ENCODE measurements around the gene KAT2B. TPM values are rescaled to one million over a fixed set of nuclear protein-coding genes. Genes with fewer than 3 reads are reported as not detected.

The KAT2B gene
- total RNA-seq, 1 experiment from 2014 or later: 15.2 TPM

- DNase-seq (ENCODE audit: low read depth): peak; percentile 9
Observed at GRCh38 chr3:20096135-20096685, 56.0 kb downstream of the KAT2B start.

DNA sequence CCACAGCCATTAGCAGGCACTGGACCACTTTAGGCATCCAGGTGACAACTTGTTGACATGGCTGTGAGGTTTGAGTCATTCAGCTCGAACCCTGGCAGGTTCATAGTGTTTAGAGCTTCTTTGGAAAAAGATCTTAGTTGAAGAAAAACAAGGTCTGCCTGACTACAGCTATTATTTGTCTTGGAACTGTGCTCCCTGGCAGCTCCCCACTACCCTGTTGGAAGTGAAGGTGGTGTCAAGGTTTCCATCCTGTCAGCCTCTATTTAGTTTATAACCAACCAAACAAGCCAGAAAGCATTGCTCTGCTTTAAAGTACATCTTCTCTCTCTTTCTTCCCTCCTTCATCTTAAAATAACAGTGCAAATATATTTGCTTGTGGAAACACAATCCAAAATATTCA is 56.8 kb downstream of the KAT2B start:
- no peak for DNase-seq (ENCODE audit: low read depth)

DNA sequence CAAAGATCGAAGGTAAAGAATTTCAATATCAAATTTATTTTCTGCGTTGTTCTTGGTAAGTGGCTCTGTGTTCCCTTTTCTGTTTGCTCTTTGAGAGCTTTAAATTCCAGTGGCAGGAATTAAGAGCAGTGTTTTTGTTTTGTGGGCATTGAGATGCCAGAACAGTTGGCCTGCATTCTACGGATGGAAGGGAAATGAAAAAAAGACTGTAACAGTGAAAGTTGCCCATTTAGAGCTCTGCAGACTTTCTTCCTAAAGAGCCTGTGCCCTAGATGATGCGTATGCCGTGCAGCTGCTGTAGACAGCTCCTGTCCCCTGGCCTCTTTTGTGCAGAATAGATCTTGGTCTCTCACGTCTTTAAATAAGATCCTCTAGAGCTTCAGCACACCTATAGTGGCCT is 58.8 kb downstream of the KAT2B start:
- peak; percentile 50 for DNase-seq (ENCODE audit: low read depth)

DNA sequence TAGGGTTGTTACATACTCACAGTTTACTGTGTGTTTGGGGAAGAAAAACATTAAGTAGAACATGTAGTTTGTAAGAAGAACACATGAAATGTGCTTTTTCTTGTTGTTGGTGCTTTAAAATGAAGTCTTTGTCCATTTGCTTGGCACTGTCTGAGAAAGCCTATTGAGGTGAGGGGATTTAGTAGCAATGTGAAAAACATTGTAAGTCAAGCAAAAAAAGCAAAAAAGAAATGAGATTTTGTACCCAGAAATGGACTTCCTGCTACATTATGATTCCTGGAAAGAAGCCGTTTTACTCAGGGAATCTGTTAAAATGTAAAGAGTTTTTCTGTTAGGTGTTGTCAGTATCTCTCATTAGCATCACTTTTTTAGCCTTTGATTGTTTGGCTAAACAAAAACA is 59.9 kb downstream of the KAT2B start:
- no peak for DNase-seq (ENCODE audit: low read depth)

DNA sequence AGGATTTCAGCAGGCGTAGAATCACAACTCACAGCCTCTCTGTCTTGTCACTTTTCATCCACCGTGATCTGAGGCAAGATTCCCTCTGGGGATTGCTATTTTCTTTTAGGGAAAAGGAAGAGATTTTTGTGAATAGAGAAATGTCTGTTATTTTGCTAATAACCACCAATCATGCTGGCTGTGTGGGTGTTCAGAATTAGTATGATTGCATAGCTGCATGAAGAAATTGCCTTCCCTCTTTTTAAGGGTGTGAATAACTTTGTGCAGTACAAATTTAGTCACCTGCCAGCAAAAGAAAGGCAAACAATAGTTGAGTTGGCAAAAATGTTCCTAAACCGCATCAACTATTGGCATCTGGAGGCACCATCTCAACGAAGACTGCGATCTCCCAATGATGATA is 60.8 kb downstream of the KAT2B start:
- DNase-seq (ENCODE audit: low read depth): no peak

DNA sequence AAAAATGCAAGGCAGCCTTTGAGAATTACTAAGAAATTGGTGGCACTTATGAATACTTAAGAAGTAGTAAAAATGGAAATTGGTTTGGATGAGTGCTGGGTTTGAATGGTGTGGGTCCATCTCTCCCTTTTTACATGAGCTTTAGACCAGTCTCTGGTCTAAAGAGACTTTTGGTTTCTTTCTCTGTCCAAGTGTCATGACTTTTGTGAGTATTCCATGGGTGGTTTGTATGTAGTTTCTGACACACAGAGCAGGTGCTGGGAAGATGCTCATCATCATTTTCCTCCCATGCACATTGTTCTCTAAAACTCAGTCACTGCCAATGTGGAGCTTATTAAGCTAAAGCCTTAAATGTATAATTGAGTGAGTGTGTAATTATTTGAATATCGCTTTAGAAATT is 63.5 kb downstream of the KAT2B start:
- DNase-seq (ENCODE audit: low read depth): no peak

GRCh38 chr3:20104167-20104661 is 64.0 kb downstream of the KAT2B start:
- no peak for DNase-seq (ENCODE audit: low read depth)

DNA sequence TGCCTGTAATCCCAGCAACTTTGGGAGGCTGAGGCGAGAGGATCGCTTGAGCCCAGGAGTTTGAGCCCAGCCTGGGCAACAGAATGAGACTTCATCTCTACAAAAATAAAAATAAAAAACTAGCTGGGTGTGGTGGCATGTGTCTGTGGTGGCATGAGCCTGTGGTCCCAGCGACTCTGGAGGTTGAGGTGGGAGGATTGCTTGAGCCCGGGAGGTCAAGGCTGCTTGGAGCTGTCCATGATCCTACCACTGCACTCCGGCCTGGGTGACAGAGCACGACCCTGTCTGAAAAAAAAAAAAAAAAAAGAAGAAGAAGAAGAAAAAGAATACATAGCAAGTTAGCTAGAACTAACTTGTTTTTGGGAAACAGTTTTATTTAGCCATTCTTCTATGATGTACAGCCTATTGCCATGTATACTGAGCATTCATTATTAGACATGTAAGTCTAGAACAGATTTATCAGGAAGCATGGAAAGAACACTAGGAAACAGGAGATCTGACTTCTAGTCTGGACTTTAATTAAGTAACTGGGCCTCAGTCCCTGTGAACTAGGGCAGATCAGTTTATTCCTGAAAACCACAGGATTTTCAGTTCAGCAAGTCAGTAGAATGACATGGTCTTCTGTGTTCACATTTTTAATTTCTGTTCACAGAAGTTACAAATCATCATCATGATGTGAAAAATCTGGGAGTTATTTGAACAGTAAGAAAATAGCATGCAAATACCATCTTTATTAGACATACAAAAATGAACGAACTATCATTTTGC is 65.5 kb downstream of the KAT2B start:
- DNase-seq (ENCODE audit: low read depth): no peak

DNA sequence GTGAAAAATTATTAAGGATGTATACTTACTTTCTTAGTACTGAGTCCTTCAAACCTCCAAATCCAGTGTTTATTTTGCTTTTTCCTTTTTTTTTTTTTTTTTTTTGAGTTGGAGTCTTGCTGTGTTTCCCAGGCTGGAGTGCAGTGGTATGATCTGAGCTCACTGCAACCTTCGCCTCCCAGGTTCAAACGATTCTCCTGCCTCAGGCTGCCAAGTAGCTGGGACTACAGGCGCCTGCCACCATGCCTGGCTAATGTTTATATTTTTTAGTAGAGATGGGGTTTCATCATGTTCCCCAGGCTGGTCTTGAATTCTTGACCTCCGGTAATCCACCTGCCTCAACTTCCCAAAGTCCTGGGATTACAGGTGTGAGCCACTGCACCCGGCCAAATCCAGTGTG is 67.5 kb downstream of the KAT2B start:
- no peak for DNase-seq (ENCODE audit: low read depth)

DNA sequence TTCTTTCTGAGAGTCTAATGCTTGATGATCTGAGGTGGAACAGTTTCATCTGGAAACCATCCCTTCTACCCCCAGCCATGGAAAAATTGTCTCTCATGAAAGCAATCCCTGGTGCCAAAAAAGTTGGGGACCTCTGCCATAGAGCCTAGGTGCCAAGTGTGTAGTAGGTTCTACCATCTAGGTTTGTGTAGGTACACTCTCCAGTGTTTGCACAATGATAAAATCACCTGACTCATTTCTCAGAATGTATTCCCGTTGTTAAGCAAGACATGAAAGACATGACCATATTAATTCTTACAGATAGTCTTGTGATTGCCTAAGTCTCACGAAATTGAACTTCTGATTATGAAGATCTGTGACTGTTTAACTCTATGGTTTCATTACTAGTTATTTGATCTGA is 68.6 kb downstream of the KAT2B start:
- DNase-seq (ENCODE audit: low read depth): no peak

DNA sequence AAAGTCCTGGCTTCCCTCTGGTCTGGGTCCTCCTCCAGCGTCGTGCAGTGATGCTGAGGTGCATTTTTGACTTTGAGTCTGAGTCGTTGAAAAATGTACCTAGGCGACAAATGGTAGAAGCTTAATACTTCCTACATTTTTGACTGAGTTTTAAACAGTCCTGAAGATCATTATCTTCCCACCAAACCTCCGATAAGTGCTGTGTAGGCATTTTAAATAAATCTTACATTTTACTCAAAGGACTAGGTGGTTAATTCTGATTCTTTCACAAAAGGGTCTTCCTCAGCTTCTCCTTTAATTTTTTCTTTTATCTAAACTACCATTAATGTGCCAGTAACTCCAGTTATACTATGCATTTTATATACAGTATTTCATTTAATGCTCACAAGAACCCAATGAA is 70.6 kb downstream of the KAT2B start:
- DNase-seq (ENCODE audit: low read depth): no peak

GRCh38 chr3:20111836-20112235 is 71.6 kb downstream of the KAT2B start:
- DNase-seq (ENCODE audit: low read depth): no peak

DNA sequence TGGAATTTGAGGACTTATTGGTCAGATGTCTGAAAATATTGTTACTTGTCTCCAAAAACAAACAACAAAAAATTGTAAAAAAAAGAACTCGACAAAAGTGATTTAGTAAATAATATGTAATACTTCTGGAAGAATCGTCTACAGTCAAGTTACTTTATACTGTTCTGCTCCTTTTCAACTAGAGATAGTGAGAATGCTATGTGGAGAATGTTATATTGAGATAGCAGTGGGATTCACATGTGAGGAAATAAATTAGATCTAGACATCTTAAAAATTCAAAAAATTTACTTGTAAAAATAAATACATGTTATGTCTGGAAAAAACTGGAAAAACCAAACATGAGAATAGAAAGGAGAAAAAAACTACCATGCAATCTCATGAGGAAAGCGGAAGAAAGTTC is 80.8 kb downstream of the KAT2B start:
- DNase-seq (ENCODE audit: low read depth): no peak

DNA sequence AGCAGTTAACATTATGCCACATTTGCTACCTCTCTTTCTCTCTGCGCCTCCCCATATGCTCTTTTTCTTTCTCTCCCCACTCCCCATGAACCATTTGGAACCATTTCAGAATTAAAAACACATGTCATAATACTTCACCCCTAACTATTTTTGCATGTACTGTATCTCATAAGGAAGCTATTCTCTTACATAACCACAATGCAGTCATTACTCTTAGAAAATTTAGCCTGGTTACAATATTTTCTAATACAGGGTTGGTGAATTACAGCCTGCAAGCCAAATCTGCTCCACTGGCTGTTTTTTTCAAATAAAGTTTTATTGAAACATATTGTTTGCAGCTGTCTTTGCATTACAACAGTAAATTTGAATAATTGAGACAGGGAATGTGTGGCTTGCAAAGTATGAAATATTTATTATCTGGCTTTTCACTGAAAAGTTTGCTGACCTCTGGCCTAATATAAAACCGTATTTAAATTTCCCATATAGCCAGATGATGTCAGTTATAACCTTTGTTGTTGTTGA is 82.9 kb downstream of the KAT2B start:
- DNase-seq (ENCODE audit: low read depth): no peak

- no peak for DNase-seq (ENCODE audit: low read depth)
Observed at GRCh38 chr3:20125289-20125688, 85.0 kb downstream of the KAT2B start.

- peak; percentile 27 for DNase-seq (ENCODE audit: low read depth)
Observed at GRCh38 chr3:20125897-20126296, 85.7 kb downstream of the KAT2B start.

- no peak for DNase-seq (ENCODE audit: low read depth)
Observed at GRCh38 chr3:20128358-20128757, 88.1 kb downstream of the KAT2B start.

GRCh38 chr3:20130106-20130505 is 89.9 kb downstream of the KAT2B start:
- DNase-seq (ENCODE audit: low read depth): no peak

- DNase-seq (ENCODE audit: low read depth): no peak
Observed at GRCh38 chr3:20136231-20136630, 96.0 kb downstream of the KAT2B start.

DNA sequence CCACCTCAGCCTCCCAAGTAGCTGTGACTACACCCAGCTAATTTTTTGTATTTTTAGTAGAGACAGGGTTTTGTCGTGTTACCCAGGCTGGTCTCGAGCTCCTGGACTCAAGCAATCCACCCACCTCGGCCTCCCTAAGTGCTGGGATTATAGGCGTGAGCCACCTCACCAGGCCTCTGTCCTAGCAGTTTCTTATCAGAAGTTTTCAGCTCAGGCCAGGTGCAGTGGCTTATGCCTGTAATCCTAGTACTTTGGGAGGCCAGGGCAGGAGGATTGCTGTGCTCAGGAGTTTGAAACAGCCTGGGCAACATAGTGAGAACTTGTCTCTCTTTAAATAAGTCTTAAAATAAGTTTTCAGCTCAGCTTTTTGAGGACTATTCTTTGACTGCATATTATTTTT is 97.4 kb downstream of the KAT2B start:
- no peak for DNase-seq (ENCODE audit: low read depth)

DNA sequence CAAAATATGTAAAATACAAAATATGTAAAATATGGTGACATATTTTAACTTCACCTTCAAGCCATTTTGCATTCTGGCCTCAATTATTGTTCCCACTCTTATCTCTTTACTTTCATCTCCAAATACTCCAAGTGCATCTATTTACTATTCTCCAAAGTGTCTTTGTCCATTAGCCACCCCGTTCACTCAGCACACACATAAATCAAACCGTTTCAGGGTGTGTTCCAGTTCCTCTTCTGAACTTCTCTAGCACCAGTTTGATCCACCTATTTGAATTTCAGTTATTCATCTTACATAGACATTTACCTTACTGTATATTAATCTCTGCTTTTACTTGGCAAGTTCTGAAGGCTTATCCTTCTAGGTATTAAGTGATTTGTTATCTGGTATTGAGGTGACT is 100.6 kb downstream of the KAT2B start:
- DNase-seq (ENCODE audit: low read depth): no peak

DNA sequence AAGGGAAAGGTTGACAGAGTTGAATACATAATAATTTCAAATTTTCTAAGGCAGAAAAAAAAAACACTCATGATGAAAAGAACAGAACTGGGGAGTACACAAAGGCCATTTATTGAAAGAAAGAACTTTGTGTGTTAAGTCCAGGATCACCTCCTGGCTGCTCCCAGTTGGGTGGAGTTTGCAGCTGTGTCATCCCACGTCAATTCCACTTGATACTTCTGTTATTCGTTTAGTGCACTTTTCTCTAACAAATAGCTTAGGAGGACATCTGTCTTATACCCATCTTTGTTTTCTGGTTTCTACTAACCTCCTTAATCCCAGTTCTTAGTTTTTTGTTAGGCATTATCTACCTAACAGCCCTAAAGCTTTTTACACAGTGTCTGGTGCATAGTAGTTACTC is 101.1 kb downstream of the KAT2B start:
- DNase-seq (ENCODE audit: low read depth): no peak

DNA sequence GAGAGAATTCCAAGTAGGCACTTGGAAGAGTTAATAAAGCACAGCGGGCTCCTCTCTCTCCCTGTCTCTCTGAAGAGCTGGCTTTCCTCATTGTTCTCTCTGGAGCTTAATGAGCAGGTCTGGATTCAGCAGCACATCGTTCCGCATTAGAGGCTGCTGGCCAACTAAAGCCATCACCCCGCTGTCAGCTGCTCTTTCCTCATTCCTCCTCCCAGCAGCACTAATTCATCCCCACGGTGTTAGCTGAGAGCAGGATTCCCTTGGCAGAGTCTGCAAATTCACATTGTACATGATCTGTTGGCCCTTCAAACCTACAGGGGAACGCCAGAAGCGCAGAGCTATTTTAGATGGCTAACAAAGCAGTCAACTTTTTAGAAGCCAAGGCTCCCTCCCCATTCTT is 101.6 kb downstream of the KAT2B start:
- DNase-seq (ENCODE audit: low read depth): no peak
